IPS DF 4.7 (cell line): ENCODE measurements around the gene PDCD1LG2.

Experiments
- DNase-seq: peaks from one replicate; pipeline ENCODE4 v3.0.0-alpha.2; 2013; ENCODE audit warnings: low spot score; ENCODE audit errors: extremely low read depth

PDCD1LG2 gene

DNA sequence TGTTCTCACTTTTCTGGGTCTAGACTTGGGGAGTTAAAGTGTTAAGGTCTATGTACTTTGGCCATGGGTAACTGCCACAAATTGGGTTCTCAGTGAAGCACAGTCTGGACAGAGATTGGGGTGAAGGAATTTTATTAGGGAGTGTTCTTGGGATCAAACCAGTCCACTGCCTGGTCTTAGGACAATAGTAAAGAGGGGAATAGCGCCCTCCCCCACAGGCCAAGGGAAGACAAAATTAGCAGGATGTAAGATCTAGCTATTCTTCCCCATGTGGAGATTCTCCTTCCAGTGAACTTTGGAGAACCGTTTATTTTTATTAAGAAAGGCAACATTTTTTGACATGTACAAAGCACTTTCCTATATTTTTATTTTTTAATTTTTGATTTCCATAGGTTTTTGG is 100.2 kb downstream of the PDCD1LG2 start:
- no peak for DNase-seq

DNA sequence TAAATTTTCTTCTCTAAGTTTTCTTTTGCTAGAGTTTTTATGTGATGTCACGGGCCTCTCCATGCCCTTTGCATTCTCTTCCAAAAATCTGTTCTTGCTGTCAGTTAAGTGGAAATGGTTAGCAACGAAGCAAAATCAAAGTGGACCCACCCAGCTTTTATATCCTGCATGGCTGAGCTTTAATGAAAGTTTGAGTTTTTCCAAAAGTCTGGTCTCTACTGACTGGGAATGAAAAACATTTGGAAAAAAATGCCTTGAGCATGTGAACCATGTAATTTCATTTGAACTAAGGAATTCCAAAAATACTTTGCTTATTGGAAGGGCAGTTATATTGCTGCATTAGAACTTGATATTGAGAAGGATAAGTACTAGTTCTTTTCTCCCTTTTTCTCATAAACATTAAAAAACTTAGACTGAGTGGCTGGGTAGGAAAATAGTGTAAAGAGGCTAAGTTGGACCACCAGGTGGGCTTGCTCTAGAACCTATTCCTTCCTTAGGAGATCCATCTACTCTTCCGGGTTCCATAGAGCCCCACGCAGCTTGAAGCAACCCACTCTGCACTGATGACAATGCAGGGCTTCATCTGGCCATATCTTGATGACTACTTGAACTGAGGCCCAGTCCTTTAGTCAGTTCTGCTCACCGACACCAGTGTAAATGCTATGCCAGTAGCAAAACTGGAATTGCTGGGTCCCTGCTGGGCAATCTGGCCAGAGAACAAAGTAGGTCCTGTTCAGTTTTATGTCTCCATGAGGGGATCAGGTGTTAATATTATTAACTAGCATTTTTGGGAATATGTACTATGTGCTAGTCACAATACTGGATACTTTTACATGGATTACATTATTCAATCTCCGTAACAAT is 101.2 kb downstream of the PDCD1LG2 start:
- DNase-seq, result no peak

GRCh38 chr9:5612185-5612530 is 101.8 kb downstream of the PDCD1LG2 start:
- DNase-seq, result no peak

DNA sequence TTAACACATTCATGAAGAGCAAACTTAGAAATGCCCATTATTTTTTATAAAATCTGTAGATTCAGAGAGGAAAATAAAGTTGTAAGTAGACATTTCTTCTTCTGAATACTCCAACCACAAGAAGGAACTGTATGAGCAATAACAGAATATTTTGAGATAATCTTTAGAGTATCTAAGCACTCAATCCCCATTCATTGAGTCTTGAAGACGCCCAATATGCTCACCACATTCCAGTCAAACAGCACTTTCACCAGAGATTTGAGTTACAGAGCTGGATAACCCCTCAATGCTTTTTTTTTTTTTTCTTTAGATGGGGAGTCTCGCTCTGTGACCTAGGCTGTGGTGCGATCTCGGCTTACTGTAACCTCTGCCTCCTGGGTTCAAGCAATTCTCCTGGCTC is 103.9 kb downstream of the PDCD1LG2 start:
- DNase-seq, result no peak

GRCh38 chr9:5614985-5615384 is 104.7 kb downstream of the PDCD1LG2 start:
- DNase-seq, result no peak

DNA sequence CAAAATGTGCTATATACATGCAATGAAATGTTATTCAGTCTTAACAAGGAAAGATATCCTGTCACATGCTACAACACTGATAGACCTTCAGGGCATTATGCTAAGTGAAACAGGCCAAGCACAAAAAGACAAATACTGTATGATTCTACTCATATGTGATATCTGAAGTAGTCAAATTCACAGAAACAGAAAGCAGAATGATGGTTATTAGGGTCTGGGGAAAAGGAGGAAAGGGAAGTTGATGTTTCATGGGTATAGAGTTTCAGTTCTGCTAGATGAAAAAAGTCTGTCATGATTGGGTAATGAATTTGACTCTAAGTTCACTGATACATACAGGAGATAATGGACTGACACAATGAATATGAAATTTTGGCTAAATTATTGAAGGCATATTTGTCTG is 107.4 kb downstream of the PDCD1LG2 start:
- no peak for DNase-seq

- DNase-seq, result no peak
Observed at GRCh38 chr9:5620494-5620893, 110.2 kb downstream of the PDCD1LG2 start.
